ENCODE results near the gene NLRP12. TPM values are rescaled to one million over a fixed set of nuclear protein-coding genes. Genes with fewer than 3 reads are reported as not detected.

The NLRP12 gene
- total RNA-seq, 4 donors from 2014 or later, result 0.18 TPM; not detected in 3

DNA sequence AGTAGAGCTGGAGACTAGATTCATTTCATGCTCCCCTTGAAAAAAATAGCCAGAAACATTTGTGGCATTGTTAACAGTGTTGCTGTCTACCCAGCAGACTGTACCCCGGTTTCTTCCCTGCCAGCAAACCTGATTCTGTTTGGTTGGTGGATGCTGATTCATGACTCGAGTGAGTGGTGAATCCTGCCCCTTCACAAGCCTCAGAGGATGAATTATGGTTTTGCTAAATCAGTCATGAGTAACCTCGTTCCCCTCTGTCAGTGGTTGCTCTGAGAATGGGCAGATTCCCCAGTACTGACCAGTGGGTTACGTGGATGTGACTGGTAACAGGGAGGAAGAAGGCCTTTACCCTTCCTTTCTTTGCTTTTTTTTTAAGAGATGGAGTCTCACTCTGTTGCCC, 10.1 kb downstream of the NLRP12 start:
- TF ChIP-seq POLR2A (IDR thresholded peaks at IDR 0.05) (no peak), POLR2AphosphoS5 (IDR thresholded peaks at IDR 0.05) (no peak), EP300 (IDR thresholded peaks at IDR 0.05) (no peak)
- TF ChIP-seq, protein P1, sequence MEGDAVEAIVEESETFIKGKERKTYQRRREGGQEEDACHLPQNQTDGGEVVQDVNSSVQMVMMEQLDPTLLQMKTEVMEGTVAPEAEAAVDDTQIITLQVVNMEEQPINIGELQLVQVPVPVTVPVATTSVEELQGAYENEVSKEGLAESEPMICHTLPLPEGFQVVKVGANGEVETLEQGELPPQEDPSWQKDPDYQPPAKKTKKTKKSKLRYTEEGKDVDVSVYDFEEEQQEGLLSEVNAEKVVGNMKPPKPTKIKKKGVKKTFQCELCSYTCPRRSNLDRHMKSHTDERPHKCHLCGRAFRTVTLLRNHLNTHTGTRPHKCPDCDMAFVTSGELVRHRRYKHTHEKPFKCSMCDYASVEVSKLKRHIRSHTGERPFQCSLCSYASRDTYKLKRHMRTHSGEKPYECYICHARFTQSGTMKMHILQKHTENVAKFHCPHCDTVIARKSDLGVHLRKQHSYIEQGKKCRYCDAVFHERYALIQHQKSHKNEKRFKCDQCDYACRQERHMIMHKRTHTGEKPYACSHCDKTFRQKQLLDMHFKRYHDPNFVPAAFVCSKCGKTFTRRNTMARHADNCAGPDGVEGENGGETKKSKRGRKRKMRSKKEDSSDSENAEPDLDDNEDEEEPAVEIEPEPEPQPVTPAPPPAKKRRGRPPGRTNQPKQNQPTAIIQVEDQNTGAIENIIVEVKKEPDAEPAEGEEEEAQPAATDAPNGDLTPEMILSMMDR (IDR thresholded peaks at IDR 0.05), result no peak
- H3K27me3 ChIP-seq, result no peaks in the 10 kb centered on the region
- H3K9me3 ChIP-seq, result no peaks in the 10 kb centered on the region
- no peak overlapping the region for H3K27ac ChIP-seq
- no peak for DNase-seq (ENCODE audit: low spot score in 2 of 2)
- WGBS, result 66% methylated on average over 4 of the region's 4 CpGs
- no peak overlapping the region for H3K4me3 ChIP-seq
- no peaks in the 10 kb centered on the region for H3K36me3 ChIP-seq
- H3K4me1 ChIP-seq, result no peaks in the 10 kb centered on the region

DNA sequence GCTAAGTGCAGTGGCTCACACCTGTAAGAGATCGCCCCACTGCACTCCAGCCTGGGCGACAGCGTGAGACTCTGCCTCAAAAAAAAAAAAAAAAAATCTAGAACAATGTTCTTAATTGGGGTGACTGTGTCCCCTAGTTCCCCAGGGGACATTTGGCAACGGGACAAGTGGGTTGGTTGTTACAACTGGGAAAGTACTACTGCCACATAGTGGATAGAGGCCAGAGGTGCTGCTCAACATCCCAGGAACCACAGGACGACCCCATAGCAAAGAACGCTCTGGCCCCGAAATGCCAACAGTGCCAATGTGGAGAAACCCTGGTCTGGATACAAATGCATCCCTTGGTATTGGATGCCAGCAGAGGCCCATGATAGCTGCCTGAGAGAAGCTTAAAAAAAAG, 11.8 kb downstream of the NLRP12 start:
- Histone ChIP-seq H3K9me3 (no peaks in the 10 kb centered on the region), H3K27me3 (no peaks in the 10 kb centered on the region), H3K4me1 (no peaks in the 10 kb centered on the region), H3K27ac (no peak overlapping the region), H3K36me3 (no peaks in the 10 kb centered on the region), H3K4me3 (no peak overlapping the region)
- no peak for DNase-seq (ENCODE audit: low spot score in 2 of 2)
- TF ChIP-seq EP300 (IDR thresholded peaks at IDR 0.05) (no peak), POLR2A (IDR thresholded peaks at IDR 0.05) (no peak), POLR2AphosphoS5 (IDR thresholded peaks at IDR 0.05) (no peak)
- TF ChIP-seq, protein P1 (IDR thresholded peaks at IDR 0.05), result no peak
- 38% methylated on average over 7 of the region's 7 CpGs for WGBS

DNA sequence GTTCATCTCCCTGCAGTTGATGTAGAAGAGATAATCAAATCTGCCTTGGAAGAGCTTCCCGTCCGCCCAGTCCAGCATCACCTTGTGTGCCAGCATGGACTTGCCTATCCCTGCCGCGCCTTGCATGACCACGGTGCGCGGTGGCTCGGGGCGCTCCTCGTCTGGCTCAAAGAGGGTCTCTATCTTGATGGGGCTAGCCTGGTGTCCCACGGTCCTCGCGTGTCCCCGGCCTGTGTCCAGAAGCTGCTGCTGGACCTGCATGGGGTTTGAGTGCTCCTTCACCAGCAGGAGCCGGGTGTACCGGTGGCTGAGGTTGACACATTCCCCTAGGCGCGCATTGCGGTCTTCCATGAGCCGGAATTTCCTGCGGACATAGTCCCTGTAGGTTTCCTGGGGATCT, 13.2 kb downstream of the NLRP12 start:
- DNase-seq (ENCODE audit: low spot score in 2 of 2), result no peak
- 92% methylated on average over 21 of the region's 21 CpGs for WGBS
- H3K36me3 ChIP-seq, result no peaks in the 10 kb centered on the region

DNA sequence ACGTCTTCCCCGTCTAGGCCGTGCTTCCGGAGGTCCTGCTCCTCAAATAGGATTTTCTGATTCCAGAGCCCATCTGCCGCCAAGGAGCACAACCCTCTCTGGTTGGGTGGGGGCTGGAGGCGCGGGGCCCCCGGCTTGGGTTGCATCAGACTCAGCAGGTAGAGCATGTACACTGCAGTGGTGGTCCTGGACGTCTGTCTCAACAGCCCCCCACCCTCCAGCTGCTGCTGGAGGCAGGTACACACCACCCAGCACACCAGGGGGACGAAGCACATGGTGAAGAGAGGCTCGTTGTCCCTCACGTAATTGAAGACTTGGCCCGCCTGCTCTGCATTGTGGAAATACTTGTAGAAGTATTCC, 13.9 kb downstream of the NLRP12 start:
- no peaks in the 10 kb centered on the region for H3K36me3 ChIP-seq
- no peaks in the 10 kb centered on the region for H3K27me3 ChIP-seq
- H3K4me3 ChIP-seq, result no peak overlapping the region
- no peak overlapping the region for H3K27ac ChIP-seq
- no peak for DNase-seq (ENCODE audit: low spot score in 2 of 2)
- H3K9me3 ChIP-seq, result no peaks in the 10 kb centered on the region
- WGBS, result 83% methylated on average over 9 of the region's 13 CpGs
- no peak for TF ChIP-seq EP300 (IDR thresholded peaks at IDR 0.05)
- no peak for TF ChIP-seq POLR2A (IDR thresholded peaks at IDR 0.05)
- no peak for TF ChIP-seq POLR2AphosphoS5 (IDR thresholded peaks at IDR 0.05)
- TF ChIP-seq, protein P1 (IDR thresholded peaks at IDR 0.05), result no peak
- H3K4me1 ChIP-seq, result no peaks in the 10 kb centered on the region

More for the DNA sequence above, 13.2 kb downstream of the NLRP12 start:
- no peak overlapping the region for H3K4me3 ChIP-seq
- no peaks in the 10 kb centered on the region for H3K27me3 ChIP-seq
- H3K4me1 ChIP-seq, result no peaks in the 10 kb centered on the region
- TF ChIP-seq POLR2A (IDR thresholded peaks at IDR 0.05) (no peak), EP300 (IDR thresholded peaks at IDR 0.05) (no peak), POLR2AphosphoS5 (IDR thresholded peaks at IDR 0.05) (no peak)
- TF ChIP-seq, protein P1 (IDR thresholded peaks at IDR 0.05), result no peak
- no peaks in the 10 kb centered on the region for H3K9me3 ChIP-seq
- no peak overlapping the region for H3K27ac ChIP-seq

DNA sequence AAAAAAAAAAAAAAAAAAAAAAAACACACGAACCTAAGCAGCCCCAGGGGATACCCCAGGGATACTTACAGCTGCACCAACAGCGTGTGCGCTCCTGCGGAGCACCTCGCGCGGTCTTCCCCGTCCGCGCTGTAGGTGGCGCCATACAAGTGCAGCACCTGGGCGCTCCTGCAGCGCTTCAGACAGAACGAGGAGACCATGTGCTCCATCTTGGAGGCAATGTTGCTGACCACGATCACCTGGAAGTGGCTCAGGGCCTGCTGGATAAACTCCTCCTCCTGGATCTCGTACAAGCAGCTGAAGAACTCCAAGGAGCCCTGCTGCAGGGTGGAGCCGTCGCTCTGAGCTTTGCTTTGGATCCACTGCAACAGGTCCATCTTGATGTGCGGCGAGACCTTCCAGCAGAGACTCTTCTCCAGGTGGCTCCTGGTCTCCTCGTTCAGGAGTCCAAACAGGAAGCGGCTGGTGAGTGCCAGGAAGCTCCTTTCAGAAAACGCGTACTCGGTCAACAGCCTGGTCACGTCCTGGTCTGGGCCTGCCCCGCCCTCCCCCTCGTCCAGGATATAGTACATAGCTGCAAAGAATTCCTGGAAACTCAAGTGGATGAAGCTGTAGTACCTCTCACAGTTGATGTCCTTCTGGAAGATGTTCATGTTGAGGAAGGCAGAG, 14.5 kb downstream of the NLRP12 start:
- no peak overlapping the region for H3K4me3 ChIP-seq
- H3K36me3 ChIP-seq, result no peaks in the 10 kb centered on the region
- no peaks in the 10 kb centered on the region for H3K9me3 ChIP-seq
- 73% methylated on average over 22 of the region's 28 CpGs for WGBS
- no peak overlapping the region for H3K27ac ChIP-seq
- no peak for DNase-seq (ENCODE audit: low spot score in 2 of 2)
- TF ChIP-seq, protein P1 (IDR thresholded peaks at IDR 0.05), result no peak
- TF ChIP-seq POLR2A (IDR thresholded peaks at IDR 0.05), result no peak
- H3K4me1 ChIP-seq, result no peaks in the 10 kb centered on the region
- H3K27me3 ChIP-seq, result no peaks in the 10 kb centered on the region
